Mucosa of descending colon (tissue), 3 donors: ENCODE data around the gene ZXDC. TPM values are rescaled to one million over a fixed set of nuclear protein-coding genes. Genes with fewer than 3 reads are reported as not detected.

Experiments
- ATAC-seq: fragments of 200-7000 bp; cut with Tn5 transposase; one replicate; pipeline ENCODE4 v1.9.1; 2020; ENCODE audit warnings: mild to moderate bottlenecking, moderate library complexity
- DNase-seq, 3 donors: peaks; one replicate each; pipeline ENCODE4 v3.0.0-alpha.2; 2020
- H3K36me3 ChIP-seq: fragments of 200-600 bp; one replicate; pipeline ENCODE4 v1.8.0; 2021; ENCODE audit warnings: low read depth, mild to moderate bottlenecking
- H3K4me1 ChIP-seq: fragments of 200-600 bp; one replicate; pipeline ENCODE4 v1.8.0; 2021; ENCODE audit warnings: low read depth, mild to moderate bottlenecking
- H3K4me3 ChIP-seq: fragments of 200-600 bp; one replicate; pipeline ENCODE4 v1.8.0; 2021; ENCODE audit warnings: mild to moderate bottlenecking
- H3K9me3 ChIP-seq: fragments of 200-600 bp; one replicate; pipeline ENCODE4 v1.8.0; 2021; ENCODE audit warnings: mild to moderate bottlenecking
- intact Hi-C, 2 donors: fragments of 100-400 bp; cut with DNase I in 1 of 2; cut with micrococcal nuclease in 1 of 2; formaldehyde crosslinking; loops; one replicate each; pipeline versions ENCODE4 v1.11.0 to v1.11.1; 2022; cut with DNase I, micrococcal nuclease
- total RNA-seq, 3 donors: library from RNA; stranded (reverse); fragmentation: NEBNext Ultra II Directional in 2 of 3; extraction: Animal tissue kit (Norgen Biotek cat#: 25700) in 2 of 3; gene quantifications; one replicate each; pipeline versions ENCODE4 v1.2.1 to v1.2.4, GENCODE V29; 2021 to 2023
- TF ChIP-seq, protein P1 (sequence below): fragments of 200-600 bp; IDR thresholded peaks from one replicate; pipeline ENCODE4 v1.8.0; 2022; ENCODE audit warnings: antibody characterized with exemption, mild to moderate bottlenecking
- donor health status: DM: no; HTN: no; CAD: no; lungs with moderate emphysema.
- donor health status: DM: no; HTN: no; CAD: no.
- donor health status: DM: no; HTN: yes; CAD: no.

Gene ZXDC
- total RNA-seq, 3 donors from 2014 or later = 28.7 to 39.4 (median 37.7) TPM

DNA sequence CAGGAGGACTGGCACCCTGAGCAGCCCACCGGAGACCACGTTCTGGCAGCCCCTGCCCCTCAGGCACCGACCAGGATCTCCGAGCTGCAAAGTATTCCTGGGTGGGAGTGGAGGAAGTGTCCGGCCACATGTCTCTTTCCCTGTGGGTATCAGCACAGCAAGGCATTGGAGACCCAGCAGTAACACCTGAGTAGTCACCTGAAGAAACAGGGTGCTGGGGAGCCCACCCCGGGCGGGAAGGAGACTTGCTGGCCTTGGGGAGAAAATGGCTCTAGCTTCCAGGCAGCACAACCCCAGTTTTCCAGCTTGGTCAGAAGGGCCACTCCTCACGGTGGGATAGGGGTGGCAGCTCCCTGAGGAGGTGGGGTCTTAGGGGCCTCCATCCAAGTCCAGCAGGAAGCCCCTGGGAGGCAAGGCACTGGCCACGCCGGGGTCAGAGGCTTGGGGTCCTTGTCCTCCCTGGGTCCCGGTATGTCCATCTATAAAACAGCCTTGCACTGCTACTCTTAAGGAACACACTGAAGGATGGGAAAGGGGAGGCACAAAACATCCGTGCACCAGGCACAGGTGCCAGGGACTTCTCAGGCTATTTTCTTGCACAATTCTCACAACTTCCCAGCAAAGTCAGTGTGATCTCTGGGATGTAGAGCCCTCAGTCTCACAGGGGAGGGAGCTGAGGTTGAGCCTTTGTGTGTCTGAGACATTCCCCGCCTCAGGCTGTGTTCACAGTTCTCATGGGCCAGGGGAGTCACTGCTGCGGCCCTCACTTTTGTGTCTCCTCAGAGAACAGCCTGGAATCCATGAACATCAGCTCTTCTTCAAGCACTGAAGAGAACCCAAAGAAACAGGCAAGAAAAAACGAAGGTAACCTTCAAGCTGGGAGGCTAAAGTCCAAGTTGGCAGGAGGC lies 69.0 kb downstream of the ZXDC start:
- no peak for DNase-seq
- H3K4me1 ChIP-seq = no peaks in the 10 kb centered on the region
- no peak for ATAC-seq
- no peaks in the 10 kb centered on the region for H3K36me3 ChIP-seq
- H3K9me3 ChIP-seq = no peaks in the 10 kb centered on the region
- TF ChIP-seq, protein P1, sequence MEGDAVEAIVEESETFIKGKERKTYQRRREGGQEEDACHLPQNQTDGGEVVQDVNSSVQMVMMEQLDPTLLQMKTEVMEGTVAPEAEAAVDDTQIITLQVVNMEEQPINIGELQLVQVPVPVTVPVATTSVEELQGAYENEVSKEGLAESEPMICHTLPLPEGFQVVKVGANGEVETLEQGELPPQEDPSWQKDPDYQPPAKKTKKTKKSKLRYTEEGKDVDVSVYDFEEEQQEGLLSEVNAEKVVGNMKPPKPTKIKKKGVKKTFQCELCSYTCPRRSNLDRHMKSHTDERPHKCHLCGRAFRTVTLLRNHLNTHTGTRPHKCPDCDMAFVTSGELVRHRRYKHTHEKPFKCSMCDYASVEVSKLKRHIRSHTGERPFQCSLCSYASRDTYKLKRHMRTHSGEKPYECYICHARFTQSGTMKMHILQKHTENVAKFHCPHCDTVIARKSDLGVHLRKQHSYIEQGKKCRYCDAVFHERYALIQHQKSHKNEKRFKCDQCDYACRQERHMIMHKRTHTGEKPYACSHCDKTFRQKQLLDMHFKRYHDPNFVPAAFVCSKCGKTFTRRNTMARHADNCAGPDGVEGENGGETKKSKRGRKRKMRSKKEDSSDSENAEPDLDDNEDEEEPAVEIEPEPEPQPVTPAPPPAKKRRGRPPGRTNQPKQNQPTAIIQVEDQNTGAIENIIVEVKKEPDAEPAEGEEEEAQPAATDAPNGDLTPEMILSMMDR = no peak
- no peak overlapping the region for H3K4me3 ChIP-seq
- intact Hi-C loops = no loop called here

DNA sequence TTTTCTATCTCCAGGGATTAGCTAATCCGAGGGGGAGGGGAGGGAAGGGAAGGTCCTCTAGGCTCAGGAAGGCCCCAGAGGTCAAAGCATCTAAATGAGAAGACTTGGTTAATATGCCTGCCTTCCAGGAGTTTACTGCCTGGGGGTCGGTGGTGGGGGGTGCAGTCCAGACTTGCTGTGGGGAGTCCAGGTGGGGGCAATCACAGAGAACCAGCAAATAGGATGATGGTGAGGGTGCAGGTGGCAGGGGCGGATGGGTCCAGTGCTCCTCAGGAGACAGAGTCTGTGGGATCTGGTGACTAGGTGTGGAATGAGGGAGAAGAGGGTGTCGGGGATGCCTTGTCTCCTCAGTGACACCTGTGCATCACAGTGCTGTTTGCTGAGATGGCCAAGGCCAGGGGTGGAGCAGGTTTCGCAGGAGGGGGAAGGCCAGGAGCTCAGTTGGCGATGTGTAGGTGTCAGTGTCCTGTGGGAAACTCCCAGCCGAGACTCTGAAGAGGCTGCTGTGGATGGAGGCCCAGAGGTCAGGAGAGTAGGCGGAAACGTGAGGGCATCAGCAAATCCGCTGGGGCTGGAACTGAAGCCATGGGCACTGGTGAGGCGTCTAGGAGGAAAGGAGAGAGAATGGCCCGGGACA lies 72.9 kb downstream of the ZXDC start:
- H3K4me3 ChIP-seq = no peak overlapping the region
- H3K9me3 ChIP-seq = no peaks in the 10 kb centered on the region
- TF ChIP-seq, protein P1 = no peak
- intact Hi-C loops = no loop called here
- DNase-seq (no peak), ATAC-seq (no peak)
- H3K4me1 ChIP-seq = no peaks in the 10 kb centered on the region
- H3K36me3 ChIP-seq = no peaks in the 10 kb centered on the region

DNA sequence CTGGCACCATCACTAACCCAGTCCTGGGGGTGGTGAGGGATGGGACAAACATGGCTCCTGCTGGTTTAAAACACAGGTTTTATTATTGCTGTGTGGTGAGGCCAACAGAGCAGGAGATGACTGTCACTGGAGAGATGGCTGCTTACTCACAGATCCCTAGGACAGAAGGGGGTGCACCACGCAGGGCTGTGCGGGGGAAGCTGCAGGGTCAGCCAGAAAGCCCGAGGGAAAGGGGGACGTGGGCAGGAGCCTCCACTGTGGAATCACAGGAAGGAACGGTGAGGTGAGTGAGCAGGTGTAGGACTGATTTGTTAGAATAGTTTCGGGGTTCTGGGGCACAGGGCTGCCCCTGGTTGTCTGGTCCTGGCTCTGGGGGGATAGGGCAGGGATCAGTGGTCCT lies 73.5 kb downstream of the ZXDC start:
- Histone ChIP-seq H3K36me3 (no peaks in the 10 kb centered on the region), H3K9me3 (no peaks in the 10 kb centered on the region), H3K4me1 (no peaks in the 10 kb centered on the region), H3K4me3 (no peak overlapping the region)
- ATAC-seq (no peak), DNase-seq (no peak)
- intact Hi-C loops = no loop called here
- TF ChIP-seq, protein P1 = no peak

DNA sequence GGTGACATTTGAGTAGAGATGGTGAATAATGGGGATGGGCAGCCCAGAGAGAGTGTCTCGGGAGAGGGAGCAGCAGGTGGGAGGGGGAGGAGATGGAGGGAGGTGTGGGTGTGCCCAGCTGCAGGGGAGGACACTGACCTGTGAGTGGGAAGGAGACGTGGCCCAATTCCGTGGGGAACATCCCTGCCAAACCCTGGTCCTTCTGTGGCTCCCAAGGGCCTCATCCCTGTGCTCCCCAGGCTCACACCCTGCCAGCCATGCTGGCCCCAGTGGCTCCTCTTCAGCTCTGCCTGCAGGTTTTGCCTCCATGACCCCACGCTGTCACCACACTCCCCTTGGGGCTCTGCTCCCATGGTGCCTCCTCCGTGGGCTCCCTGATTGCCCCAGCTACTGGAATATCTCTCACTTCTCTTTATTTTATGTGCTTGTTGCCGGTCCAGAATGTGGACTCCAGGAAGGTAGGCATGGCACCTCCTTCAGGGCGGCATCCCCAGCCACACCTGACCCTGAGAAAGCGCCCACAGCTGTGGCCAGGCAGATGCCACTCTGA lies 74.0 kb downstream of the ZXDC start:
- no peak for DNase-seq

DNA sequence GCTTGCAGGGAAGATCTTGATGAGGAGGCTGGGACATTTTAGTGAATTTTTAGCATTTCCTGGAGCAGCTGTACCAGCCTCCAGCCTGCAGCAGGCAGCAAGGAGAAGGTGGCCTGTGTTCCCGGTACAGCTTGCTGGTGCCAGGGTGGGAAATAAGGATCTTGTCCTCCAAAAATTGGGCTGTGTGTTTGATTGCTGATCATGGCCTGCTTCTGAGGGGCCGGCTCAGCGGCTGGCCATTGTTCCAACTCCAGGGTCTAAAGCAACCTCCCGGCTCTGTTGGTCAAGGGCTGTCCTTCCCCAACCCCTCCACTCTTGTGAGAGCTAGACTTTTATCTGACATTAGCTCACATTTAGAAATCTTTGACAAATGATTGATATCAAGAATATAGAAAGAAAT lies 75.9 kb downstream of the ZXDC start:
- intact Hi-C loops = loop anchor here in 1 of 2 donors (10.0 kb wide), 2 partner anchors 145 to 265 kb away; no protein-coding TSS in a partner anchor
- no peak for ATAC-seq
- Histone ChIP-seq H3K4me1 (no peaks in the 10 kb centered on the region), H3K36me3 (no peaks in the 10 kb centered on the region), H3K4me3 (no peak overlapping the region), H3K9me3 (no peaks in the 10 kb centered on the region)
- TF ChIP-seq, protein P1 = no peak
- no peak for DNase-seq

More for the DNA sequence above, 74.0 kb downstream of the ZXDC start:
- intact Hi-C loops = no loop called here
- H3K9me3 ChIP-seq = no peaks in the 10 kb centered on the region
- no peak for ATAC-seq
- H3K4me1 ChIP-seq = no peaks in the 10 kb centered on the region
- no peaks in the 10 kb centered on the region for H3K36me3 ChIP-seq
- no peak overlapping the region for H3K4me3 ChIP-seq
- TF ChIP-seq, protein P1 = no peak
